Neural crest cell (in vitro differentiated cells): ENCODE data around the gene ELMO1. TPM values are rescaled to one million over a fixed set of nuclear protein-coding genes. Genes with fewer than 3 reads are reported as not detected.
A peak's percentile ranks its signal among the peaks of the same experiment; 100 is the strongest.

ENCODE experiments used
- DNase-seq: peaks from one replicate; pipeline ENCODE4 v3.0.0; 2021; ENCODE audit warnings: low read depth, mixed read lengths, low spot score
- H3K27ac Mint-ChIP-seq: one replicate; pipeline ENCODE4 v1.8.0; 2021; ENCODE audit warnings: mild to moderate bottlenecking, mixed read lengths; ENCODE audit not compliant: unreplicated experiment
- H3K27me3 Mint-ChIP-seq: 2 replicates; pipeline ENCODE4 v1.8.0; 2021; ENCODE audit warnings: low read depth, mild to moderate bottlenecking, mixed read lengths
- H3K36me3 Mint-ChIP-seq: 2 replicates; pipeline ENCODE4 v1.8.0; 2021; ENCODE audit warnings: low read depth, mild to moderate bottlenecking, mixed read lengths
- H3K4me1 Mint-ChIP-seq: 2 replicates; pipeline ENCODE4 v1.8.0; 2021; ENCODE audit warnings: mixed read lengths
- H3K4me3 Mint-ChIP-seq: one replicate; pipeline ENCODE4 v1.8.0; 2021; ENCODE audit warnings: mild to moderate bottlenecking, mixed read lengths
- H3K9me3 Mint-ChIP-seq: 2 replicates; pipeline ENCODE4 v1.8.0; 2021; ENCODE audit warnings: mixed read lengths
- total RNA-seq: library from RNA; stranded (reverse); gene quantifications from 2 replicates; pipeline ENCODE4 v1.2.1, GENCODE V29; 2021
- TF ChIP-seq, protein P1 (sequence below): fragments of 200-600 bp; sonication (generic); conservative IDR thresholded peaks from 2 replicates; pipeline ENCODE4 v1.5.0; 2021; ENCODE audit warnings: antibody characterized with exemption, mild to moderate bottlenecking

Gene ELMO1
- total RNA-seq, 1 donor from 2014 or later, result 7.4 TPM

GRCh38 chr7:36986948-36987724 is 461.5 kb downstream of the ELMO1 start:
- Mint-ChIP-seq H3K36me3 (no peaks in the 10 kb centered on the region), H3K4me1 (peaks cover 33% of the 10 kb centered on the region), H3K4me3 (peak overlapping the region; percentile 1), H3K9me3 (no peaks in the 10 kb centered on the region), H3K27me3 (peaks cover 10% of the 10 kb centered on the region), H3K27ac (no peak overlapping the region)
- peak; percentile 81 for DNase-seq
- TF ChIP-seq, protein P1, sequence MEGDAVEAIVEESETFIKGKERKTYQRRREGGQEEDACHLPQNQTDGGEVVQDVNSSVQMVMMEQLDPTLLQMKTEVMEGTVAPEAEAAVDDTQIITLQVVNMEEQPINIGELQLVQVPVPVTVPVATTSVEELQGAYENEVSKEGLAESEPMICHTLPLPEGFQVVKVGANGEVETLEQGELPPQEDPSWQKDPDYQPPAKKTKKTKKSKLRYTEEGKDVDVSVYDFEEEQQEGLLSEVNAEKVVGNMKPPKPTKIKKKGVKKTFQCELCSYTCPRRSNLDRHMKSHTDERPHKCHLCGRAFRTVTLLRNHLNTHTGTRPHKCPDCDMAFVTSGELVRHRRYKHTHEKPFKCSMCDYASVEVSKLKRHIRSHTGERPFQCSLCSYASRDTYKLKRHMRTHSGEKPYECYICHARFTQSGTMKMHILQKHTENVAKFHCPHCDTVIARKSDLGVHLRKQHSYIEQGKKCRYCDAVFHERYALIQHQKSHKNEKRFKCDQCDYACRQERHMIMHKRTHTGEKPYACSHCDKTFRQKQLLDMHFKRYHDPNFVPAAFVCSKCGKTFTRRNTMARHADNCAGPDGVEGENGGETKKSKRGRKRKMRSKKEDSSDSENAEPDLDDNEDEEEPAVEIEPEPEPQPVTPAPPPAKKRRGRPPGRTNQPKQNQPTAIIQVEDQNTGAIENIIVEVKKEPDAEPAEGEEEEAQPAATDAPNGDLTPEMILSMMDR, result peak; percentile 79

DNA sequence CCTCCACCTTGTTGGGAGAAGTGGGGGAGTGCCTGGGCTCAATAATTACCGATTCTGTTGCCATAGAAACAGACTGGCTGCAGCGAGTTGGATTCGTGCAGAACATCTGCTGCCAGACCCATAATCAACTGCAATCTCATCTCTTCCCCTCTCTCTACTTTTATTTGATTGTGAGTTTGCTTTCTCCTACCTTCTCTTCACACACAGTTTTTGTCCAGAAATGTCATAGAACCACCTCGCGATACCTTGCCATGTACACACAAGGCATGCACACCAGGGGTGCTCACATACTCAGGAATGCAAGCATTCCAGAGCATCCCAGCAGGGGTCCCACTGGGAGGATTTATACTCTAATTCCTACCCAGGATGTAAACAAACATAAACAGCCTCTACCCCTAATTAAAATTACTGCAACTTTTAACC is 462.1 kb downstream of the ELMO1 start:
- Mint-ChIP-seq H3K36me3 (no peaks in the 10 kb centered on the region), H3K4me1 (peaks cover 33% of the 10 kb centered on the region), H3K4me3 (no peak overlapping the region), H3K27me3 (peaks cover 10% of the 10 kb centered on the region), H3K9me3 (no peaks in the 10 kb centered on the region), H3K27ac (no peak overlapping the region)
- no peak for DNase-seq
- TF ChIP-seq, protein P1, result no peak

DNA sequence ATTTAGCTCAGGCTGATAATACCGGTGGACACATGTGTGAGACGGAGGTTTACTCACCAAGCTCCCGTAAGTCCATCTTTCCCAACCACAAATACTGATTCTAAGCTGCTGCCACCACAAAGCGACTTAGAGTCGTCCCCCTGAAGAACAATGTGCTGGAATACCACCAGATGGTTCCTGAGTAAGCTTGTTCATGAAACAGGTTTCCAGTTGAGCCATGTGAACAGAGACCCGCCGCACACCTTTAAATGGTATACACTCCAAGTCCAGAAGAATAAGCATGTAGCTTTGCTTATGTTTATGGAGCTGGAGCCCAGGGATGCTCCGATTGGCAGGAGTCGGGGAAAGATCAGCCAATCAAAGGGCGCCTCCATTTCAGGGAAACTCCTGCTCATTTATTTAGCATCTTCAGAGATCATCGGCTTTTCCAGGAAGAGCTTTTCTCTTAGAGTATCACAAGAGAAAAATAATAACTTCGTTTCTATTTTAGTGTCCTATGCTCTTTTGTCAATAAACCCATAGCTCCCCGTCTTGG is 462.7 kb downstream of the ELMO1 start:
- TF ChIP-seq, protein P1, result no peak
- Mint-ChIP-seq H3K27me3 (peaks cover 10% of the 10 kb centered on the region), H3K4me1 (peaks cover 33% of the 10 kb centered on the region), H3K27ac (no peak overlapping the region), H3K36me3 (no peaks in the 10 kb centered on the region), H3K9me3 (no peaks in the 10 kb centered on the region), H3K4me3 (no peak overlapping the region)
- no peak for DNase-seq

- Mint-ChIP-seq H3K27me3 (peaks cover 10% of the 10 kb centered on the region), H3K9me3 (no peaks in the 10 kb centered on the region), H3K27ac (no peak overlapping the region), H3K4me3 (no peak overlapping the region), H3K4me1 (peaks cover 33% of the 10 kb centered on the region), H3K36me3 (no peaks in the 10 kb centered on the region)
- no peak for DNase-seq
- TF ChIP-seq, protein P1, result no peak
Observed at GRCh38 chr7:36985316-36985715, 463.3 kb downstream of the ELMO1 start.

DNA sequence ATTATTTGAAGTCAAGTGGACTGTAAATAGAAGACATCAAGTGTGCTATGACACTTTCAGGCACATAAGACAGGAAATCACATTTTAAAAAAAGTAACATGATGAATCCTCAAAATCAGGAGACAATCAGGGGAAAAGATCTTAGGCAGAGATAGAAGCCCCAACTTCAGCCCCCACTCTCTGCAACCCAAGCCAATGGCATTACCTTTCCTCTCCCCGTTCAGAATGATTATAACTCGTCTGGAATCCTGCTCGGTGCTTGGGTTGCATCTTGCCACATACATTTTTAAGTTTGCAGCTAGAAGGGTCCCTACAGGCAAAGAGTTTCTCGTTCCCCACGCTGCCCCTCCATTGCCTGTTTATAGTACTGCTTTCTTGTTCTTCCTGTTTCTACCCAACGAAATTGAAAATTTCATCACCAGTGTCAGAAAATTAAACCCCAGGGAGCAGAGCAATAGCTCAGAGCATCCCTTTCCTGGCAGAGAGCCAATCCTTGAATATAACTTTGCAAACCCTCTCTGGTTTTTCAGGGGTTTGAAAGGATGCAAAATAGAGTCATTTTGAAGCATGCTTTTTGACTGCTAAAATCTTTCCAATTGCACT is 463.9 kb downstream of the ELMO1 start:
- Mint-ChIP-seq H3K9me3 (no peaks in the 10 kb centered on the region), H3K36me3 (no peaks in the 10 kb centered on the region), H3K4me3 (no peak overlapping the region), H3K4me1 (peaks cover 33% of the 10 kb centered on the region), H3K27ac (no peak overlapping the region), H3K27me3 (peaks cover 10% of the 10 kb centered on the region)
- no peak for DNase-seq
- TF ChIP-seq, protein P1, result no peak
